ENCODE measurements around the gene AFAP1L2.

The AFAP1L2 gene
- total RNA-seq, result 0 to 0.33 (median 0.15) reads per million in 18 experiments

- no peak for DNase-seq
Measured at GRCh38 chr10:114404171-114405010, at the start of gene AFAP1L2. TSS of gene AFAP1L2 (minus strand) at chr10:114404502. CDS start at chr10:114404455, 47 bp downstream.

DNA sequence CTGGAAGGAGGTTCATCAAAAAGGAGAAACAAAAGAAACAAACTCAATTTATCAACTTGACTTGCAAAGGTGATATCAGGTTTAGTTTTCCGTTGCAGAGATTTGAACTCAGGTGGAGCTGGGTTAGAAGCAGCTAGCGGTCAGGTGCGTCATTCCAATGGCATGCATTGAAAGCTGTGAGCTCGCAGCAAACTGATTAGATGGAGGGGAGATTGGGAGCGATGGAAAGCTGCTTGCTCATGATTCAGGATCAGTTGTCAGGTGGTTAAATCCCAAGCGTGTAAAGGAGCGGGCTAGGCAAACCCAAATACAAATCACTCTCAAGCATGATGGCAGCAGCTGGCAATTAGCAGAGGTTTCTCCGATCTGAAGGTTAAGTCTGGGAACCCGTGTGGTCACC, 49.3 kb upstream of the AFAP1L2 start:
- no peak for DNase-seq

DNA sequence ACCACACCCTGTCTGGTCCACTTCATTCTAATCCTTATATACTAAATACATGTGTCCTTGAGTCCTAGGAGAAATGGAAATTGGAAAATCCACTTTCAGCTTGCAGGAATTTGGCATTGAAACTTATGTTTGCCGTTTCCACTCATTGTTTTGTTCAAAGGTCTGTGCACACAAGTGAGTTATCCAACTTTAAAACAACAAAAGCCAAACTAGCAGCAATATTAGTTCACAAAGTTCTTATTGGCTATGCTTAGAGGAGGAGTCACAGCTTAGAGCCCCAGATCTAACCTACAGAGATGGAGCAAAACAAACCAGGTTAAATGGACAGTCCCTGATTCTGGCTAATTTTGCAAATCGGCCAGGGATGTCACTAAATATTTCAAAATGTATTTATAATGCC, 44.6 kb upstream of the AFAP1L2 start:
- DNase-seq, result no peak

GRCh38 chr10:114445332-114445731, 41.0 kb upstream of the AFAP1L2 start:
- DNase-seq, result no peak

- no peak for DNase-seq
Measured at GRCh38 chr10:114444819-114445218, 40.5 kb upstream of the AFAP1L2 start.

DNA sequence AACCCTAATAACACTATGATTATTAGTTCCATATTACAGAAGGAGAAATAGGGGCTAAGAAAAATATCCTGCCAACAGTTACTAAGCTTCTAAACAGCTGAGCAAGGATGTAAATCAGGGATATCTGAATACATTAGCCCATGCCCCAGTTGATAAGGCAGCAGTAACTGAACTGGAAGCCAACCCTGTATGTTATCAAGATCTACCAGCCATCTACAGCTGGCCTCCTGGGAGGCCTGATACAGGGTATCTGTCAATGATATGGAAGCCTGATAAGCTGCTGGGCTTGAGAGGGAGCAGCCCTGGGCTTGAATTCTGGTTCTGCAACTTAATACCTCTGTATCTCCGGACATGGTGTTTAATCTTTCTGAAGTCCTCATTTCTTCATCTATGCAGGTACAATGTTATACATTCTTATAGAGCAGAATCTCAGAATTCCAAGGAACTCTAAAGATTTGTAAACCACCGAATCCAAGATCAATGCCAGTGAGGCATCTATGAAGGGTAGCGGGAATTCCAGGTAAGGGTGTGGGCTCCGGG, 37.9 kb upstream of the AFAP1L2 start:
- no peak for DNase-seq

- no peak for DNase-seq
Measured at GRCh38 chr10:114441107-114441506, 36.8 kb upstream of the AFAP1L2 start.

DNA sequence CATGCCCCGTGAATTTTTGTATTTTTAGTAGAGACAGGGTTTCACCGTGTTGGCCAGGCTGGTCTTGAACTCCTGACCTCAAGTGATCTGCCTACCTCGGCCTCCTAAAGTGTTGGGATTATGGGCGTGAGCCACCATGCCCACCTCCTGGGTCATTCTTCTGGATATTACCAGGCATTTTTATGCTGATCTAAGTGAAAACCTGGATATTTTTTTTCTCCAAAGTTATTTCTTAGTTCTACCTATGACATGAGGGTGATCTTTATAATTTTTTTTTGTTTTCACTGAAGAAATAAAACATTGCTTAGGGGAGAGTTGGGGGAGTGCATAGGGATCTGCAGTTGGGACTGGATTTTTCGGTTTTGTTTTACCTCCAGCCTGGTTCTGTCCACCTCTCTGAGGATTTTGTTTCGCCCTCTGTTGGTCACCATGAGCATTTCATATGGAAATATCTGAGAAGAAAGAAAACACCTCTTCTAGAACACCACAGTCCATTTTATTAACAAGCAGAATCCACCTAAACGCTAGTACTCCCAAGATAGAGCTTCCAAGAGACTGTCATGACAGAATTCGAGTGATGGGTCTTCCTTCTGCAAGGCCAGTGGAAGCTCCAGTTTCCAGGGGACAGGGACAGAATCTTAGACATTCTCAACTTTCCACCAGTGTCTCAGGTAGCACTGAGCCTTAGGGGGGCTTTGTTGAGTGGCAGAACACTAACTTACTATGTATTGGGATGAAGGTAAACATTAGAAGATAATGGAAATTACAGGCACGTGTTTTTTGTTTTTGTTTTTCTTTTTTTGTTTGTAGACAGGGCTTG, 33.4 kb upstream of the AFAP1L2 start:
- no peak for DNase-seq

GRCh38 chr10:114436941-114437340, 32.6 kb upstream of the AFAP1L2 start:
- DNase-seq, result no peak

DNA sequence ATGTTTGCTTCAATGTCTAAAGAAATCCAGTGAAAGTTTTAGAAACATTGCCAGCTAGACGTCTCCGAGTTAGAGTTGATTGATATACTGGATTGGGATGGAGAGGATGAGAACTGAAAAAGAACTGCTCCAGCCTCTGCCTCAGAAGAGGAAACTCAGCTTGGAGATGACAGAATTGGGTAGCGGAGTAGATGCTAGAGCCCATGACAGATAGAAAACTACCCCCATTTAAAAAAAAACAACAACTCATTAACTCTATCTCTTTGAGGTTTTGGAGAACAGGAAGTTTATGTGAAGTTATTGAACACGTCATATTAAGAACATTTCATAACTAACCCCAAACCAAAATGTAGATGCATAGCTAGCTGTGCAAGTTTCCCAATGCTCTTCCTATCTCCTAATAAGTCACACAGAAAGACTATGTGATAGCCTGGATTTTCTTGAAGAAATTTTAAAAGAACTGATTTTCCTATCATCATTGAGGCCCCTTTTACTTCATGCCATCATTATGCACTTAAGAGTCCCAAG, 28.3 kb upstream of the AFAP1L2 start:
- DNase-seq, result no peak

- no peak for DNase-seq
Measured at GRCh38 chr10:114431414-114432135, 27.3 kb upstream of the AFAP1L2 start.

DNA sequence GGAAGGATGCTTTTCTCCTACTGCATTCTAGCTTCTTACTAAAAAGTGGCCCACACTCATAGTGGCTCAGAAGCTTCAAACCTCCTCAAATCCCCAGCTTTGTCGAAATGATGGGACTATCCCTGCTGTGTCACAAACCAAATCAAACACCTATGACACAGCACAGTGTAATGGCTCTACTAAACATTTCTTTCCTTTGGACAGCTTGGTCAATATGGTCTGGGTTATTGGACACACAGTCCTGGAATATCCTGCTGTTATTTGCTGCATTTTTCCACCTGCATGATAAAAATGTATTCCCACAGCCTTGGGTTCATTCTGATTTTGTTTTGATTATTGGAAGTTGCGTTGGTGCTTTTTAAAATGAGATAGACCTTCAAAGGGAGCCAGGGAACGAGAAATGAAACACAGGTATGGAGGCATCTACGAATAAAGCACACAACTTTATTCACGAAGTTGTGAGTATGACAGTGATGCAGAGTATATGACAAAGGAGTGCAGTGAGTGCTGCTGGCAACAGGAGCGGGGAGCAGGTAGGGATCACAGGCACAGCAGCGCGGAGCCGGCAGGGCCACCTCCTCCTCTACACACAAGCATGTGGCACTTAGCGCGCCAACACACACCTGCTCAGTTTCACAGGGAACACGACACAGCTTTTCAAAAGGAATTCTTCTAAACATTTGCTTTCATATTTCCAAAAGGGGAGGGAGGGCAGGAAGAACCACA, 26.5 kb upstream of the AFAP1L2 start:
- no peak for DNase-seq

DNA sequence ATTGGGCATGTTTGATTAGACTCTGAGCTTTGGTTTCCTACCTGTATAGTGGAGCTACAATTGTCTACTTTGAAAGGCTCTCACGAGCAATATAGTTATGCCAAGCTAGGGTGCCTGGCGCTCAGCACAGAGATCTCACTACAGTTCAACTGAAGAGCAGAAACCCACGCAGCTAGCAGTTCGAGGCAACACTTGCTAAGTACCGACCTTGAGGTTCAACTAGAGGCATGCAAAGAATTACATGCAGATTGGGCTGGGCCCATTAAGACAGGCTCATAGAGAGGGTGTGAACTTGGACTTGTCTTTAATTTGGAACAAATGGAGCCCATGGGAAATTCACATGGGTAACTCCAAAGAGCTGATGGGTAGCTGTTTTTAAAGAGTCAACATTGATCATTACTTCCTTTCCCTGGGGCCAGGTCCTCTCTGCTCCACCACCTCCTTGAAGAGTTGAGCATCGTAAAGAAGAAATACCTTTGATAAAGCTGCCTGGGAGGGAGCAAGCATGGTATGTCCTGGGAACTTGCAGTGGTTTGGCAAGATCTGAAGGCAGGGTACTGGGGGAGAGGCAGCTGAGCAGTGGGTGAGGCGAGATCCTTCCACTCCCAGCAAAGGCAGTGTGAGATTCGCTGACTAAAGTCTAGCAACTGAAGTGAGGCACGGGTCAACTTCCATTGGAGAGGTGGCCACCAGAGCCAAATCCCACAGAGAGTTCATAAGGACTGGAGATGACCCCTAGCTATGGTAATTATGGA, 25.5 kb upstream of the AFAP1L2 start:
- DNase-seq, result no peak

DNA sequence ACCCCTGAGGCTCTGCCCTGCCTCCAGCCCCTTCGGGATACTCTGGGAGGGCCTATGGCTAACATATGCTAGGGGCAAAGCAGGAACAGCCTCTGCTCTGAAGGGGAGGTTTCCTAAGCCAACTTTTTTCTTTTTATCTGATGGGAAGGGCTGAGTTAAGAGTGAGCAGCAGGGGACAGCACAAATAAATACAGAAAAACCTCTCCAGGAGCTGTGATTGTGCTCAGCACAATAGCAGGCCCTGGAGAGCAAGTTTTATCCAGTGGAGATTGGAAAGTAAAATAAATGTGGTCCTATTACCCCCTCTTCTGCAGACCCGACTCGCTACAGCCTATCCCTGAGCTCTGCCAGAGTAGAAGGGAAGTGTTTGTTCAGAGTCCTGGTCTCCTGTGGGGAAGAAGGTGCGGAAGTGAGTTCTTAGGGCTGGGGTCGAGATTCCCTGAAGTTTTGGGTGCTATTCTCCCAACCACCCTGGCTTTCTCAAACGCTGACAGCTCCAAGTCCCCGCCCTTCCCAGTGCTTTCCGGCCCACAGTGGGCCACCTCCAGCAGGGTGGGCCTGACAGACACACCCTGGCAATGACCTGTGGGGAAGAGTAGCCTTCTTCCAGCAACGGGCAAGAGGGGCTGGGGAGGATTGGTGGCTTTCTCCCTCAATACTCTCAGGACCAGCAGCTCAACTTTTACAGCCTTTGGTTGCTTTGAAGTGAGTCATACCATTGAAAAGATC, 23.0 kb upstream of the AFAP1L2 start:
- DNase-seq, result no peak

DNA sequence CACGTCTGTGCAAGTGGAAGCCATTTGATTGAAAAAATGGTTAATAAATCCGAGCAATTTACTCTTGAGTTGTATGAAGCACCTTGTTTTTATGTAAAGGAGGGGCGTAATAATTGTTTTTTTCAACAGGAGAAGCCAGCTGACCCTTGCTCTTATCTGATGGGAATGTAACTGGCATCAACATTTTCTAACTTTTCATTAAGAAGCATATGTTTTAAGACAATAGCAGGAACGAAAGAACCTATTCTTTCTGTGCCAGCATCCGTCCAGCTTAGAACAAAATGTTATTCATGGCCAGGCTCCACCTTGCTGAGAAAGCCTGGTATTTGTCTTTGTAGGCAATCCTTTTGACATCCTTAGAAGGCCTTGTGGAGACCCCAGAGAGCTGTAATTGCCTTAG, 22.2 kb upstream of the AFAP1L2 start:
- no peak for DNase-seq

DNA sequence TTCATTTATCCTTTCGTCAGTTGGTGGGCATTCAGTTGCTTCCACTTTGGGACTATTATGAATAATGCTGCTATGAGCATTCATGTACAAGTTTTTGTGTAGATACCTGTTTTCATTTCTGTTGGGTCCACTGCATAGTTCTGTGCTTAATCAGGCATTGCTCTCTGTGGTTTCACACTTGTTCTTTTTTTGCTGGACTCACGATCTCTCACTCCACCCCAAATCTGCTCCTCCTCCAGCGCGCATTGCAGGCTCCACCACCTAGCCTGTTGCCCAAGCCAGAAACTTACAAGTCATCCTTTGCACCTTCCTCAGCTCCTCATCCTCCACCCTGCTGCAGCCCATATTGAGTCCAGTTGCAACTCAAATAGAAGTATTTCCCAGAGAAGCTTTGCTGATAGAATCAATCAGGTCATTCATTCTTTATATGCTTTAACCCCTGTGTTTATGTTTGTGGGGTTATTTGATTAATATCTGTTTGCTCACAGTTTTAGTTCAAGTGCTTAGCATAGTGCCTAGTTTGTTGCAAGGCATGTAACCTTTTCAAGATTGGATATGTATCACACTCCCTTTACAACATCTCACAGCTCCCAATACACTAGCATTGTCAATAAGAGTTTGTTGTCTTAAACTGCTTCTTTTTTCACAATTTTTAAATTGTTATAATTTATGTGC, 16.6 kb upstream of the AFAP1L2 start:
- no peak for DNase-seq

GRCh38 chr10:114418109-114418508, 13.8 kb upstream of the AFAP1L2 start:
- DNase-seq, result no peak

DNA sequence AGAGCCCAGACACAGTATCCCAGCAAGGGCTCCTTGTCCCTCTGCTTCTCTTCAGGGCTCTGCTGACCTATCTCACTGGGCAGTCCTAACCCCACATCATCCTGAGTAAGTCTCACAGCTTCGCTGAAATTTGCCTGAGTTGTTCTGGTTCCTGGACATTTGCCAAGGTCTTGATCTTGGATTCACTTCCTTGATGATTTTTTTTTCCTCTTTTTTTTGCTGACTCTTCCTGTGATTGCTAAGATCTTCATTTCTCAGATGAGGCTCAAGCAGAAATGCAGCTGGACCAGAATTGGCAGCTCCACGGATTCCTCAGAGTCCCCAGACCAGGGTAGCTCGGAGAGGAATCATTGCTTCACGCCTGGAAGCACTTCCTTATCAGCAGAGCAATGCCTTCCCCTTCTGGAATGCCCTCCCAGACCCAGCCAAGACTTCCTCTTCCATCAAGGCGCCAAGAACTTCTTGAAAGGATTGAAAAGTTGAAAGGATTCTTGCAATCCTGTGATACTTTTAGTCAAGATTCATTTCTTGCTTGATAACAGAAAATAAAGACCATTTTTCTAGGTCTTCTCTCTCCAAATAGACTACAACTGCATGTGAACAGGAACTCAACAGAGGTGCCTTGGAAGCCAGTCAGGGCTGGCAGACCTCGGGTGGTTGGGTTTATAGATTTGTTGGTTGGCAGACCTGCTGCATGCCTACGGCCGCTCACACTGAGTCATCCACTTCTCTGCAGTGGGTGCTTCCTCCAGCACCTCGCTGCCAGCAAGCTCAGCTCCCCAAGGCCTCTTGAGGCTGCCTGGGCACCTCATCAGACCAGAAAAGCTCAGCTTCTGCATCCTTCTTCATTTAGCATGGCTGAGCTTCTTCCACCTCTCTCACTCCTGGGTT, 8.8 kb upstream of the AFAP1L2 start:
- DNase-seq, result peak; percentile 13 to 36

Data from inflammatory macrophage (primary cell).